HG02884 (cell line): Measurements from ENCODE around the gene HARBI1.
"Not testable (repeated sequence)": the region's sequence is repeated elsewhere in the genome, so short reads cannot be mapped to it uniquely, and the experiment has no call there.

Experiments used
- ATAC-seq: cut with Tn5 transposase; IDR thresholded peaks from one replicate; pipeline ENCODE4 v1.9.1; 2021; ENCODE audit warnings: mild to moderate bottlenecking, moderate library complexity; ENCODE audit not compliant: unreplicated experiment

Gene HARBI1

GRCh38 chr11:46597609-46598219 is 19.3 kb downstream of the HARBI1 start:
- no peak for ATAC-seq

DNA sequence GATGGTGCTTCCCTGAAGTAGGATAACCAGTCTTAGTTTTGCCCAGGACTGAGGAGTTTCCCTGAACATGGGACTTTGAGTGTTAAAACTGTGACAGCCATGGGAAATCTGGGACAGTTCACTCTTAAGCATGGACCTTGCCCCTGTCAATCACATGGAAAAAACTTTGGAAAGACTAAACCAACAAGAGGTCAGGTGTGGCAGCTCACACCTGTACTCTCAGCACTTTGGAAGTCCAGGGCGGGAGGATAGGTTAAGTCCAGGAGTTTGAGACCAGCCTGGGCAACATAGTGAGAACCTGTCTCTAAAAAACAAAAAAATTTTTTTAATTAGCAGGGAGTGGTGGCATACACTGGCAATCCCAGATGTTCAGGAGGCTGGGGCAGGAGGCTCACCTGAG is 19.9 kb downstream of the HARBI1 start:
- ATAC-seq, result no peak

DNA sequence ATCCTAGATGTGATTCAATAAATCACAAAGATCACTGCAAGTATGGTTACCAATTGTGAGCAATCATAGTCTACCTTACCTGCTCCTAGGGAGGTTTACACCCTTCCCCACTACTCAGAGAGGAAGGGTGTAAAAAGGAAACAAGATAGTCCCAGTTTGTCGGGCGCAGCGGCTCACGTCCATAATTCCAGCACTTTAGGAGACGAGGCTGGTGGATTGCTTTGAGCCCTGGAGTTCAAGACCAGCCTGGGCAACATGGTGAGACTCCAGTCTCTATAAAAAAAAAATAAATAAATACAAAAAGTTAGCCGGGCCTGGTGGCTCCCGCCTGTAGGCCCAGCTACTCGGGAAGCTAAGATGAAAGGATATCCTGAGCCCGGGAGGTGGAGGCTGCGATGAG is 22.2 kb downstream of the HARBI1 start:
- no peak for ATAC-seq

DNA sequence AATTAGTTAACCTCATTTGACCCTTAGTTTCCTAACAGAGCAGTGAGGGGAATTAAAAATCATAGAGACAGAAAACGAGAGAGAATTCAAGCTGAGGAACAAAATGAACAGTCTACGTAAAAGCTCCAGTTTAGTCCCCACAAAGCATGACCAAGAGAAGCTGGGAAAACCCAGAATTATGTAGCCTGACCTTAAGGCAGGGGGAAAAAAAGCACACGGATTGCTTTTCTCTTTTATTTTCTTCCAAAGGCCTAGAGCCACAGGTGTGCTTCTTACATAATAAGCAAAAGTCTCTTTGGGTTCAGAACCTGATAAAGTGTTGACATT is 22.7 kb downstream of the HARBI1 start:
- ATAC-seq, result no peak

DNA sequence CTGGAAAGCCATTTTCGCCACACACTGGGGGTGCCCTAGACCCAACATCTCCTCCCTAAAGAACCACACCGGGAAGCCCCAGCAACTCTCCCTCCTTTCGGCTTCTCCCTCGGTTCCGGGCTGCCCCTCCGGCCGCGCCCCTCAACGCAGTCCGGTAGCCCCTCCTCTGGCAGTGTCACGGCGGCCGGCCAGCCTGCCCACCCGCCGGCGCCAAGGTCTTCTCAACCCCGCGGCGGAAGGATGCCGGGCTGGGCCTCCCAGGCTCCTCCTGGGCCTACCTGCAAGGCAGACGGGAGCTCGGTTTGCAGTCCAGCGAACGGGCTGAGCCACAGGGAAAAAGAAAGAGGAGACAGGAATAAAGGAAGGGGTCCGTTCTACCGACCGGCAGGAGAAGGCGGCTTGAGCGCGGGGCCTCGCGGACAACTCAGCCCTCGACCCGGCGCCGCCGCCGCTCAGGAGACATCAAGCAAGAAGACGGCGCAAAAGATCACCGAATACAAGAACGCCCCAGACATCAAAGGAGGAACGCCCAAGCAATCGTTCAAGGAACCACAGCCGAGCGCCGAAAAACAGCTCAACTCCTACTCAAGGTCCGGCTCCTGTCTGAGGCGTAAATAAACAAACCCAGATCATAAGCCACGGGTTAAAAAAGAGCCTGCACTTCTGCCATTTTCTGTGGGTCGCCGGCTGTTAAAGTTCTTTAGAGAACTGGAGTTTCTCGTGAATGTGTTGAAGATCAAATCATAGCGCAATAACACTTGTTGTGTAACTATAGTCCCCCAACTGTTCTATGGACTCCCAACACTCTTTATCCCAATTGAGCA is 23.3 kb downstream of the HARBI1 start, which contains the start of gene AMBRA1:
Gene AMBRA1 (minus strand): TSS at position 474 of the 824 bp plus-strand sequence. CDS start 45,643 bp downstream, outside the sequence.
- peak; percentile 71 for ATAC-seq

GRCh38 chr11:46590740-46591605 is 26.1 kb downstream of the HARBI1 start:
- ATAC-seq, result no peak

GRCh38 chr11:46588915-46589314 is 28.1 kb downstream of the HARBI1 start:
- ATAC-seq, result no peak

GRCh38 chr11:46588131-46588530 is 28.9 kb downstream of the HARBI1 start:
- ATAC-seq, result no peak

GRCh38 chr11:46583513-46583912 is 33.5 kb downstream of the HARBI1 start:
- not testable (repeated sequence) for ATAC-seq

DNA sequence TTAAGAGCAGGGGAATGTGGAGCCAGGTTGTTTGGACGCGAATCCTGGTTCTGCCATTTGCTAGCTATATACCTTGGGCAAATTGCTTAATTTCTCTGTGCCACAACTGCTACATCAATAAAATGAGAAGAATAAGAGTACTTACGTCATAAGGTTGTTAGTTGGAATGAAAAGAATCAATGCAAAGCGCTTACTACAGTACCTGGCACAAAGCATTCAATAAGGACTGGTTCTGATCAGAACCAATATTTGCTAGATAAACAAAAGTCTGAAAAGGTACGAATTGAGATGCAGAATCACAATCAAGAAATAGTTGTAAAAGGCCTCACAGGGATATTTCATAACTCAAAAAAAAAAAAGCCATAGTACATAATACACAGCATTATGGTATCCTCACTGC is 34.4 kb downstream of the HARBI1 start:
- ATAC-seq, result no peak

GRCh38 chr11:46577058-46577457 is 40.0 kb downstream of the HARBI1 start:
- no peak for ATAC-seq

GRCh38 chr11:46574656-46575055 is 42.4 kb downstream of the HARBI1 start:
- ATAC-seq, result no peak

DNA sequence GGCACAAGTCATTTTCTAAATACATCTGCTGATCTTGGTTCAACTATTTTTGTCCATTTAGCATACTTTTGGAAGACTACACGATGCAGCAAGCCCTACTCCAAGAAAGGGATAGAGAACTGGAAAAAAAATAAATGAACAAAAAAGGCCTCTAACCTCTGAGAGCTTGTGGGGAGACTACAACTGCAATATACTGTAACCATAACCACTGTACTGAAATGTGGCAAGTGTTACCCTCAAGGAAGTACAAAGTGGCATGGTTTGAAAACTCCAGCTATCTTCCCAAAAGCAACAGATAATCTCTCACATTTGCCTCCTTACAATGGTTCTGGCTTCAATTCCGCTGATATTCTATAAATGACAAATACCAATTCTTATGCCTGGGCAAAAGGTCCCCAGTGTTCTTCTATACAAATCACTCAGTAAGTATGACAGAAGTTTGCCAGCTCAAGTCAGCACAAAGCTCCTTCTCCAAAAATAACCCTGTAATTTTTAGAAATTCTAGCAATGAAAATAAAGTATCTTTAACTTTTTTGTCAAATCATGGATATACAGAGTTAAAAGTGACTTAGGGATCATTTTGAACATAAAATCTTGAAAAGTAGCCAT is 46.1 kb downstream of the HARBI1 start:
- no peak for ATAC-seq

DNA sequence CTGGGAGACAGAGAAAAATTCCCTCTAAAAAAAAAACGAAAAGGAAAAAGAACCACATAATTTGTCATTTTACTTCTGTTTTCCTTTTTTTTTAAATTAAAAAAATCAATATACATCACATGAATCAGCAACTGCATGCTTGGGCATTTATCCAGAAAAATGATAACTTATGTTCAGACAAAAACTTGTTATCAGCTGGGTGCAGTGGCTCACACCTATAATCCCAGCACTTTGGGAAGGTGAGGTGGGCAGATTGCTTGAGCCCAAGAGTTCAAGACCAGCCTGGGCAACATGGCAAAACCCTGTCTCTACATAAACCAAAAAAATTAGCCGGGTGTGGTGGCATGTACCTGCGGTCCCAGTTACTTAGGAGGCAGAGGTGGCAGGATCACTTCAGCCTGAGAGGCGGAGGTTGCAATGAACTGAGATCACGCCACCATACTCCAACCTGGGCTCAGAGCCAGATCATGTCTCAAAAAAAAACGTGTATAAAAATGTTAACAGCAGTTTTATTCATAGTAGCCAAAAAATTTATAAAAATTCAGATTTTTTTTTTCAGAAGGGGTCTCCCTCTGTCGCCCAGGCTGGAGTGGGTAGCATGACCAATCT is 51.7 kb downstream of the HARBI1 start:
- no peak for ATAC-seq

- ATAC-seq, result no peak
These were observed 52.6 kb downstream of the HARBI1 start for GRCh38 chr11:46564459-46564858.

DNA sequence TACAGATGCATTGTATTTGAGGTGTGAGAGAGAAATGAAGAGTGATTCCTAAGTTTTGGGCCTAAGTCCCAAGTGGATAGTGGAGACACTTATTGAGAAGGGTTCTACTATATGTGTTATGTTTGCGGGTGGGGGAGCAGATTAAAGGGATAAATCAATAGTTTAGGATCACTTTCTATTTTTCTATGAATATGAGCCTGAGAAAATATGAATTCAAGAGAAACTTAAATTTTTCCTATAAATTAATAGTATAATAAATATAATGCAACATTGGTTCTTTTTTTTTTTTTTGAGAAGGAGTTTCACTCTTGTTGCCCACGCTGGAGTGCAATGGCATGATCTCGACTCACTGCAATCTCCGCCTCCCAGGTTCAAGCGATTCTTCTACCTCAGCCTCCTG is 54.5 kb downstream of the HARBI1 start:
- ATAC-seq, result no peak

DNA sequence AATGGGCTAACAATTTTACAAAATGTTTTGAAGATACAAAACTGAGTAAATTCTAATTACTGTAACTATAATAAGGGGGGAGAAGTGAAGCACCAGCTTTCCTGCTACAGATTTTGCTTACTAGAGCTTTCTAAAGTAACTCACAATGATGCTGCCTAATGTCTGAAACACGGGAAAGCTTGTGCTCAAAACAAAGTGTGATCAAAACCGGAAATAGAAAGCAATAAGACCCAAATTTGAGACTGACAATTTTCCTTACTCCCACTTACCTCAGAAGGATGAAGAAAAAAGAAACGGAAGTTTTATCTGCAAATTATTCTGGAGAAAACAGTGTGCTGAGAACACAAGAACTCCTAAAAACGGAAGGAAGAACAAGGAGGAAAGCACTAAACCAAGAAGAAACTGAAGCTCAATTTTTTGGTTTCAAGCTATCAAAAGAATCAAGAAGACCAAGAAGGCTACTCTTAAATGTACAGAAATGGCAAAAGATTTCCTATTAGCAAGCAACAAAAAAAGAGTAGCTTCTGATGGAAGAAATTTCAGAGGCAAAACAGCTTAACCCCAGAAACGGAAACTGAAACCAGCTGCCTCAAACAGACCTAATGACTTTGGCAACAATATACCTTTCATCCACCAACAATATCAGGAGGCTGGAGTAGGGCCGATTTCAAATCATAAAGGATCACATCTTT is 56.6 kb downstream of the HARBI1 start:
- ATAC-seq, result no peak

GRCh38 chr11:46559815-46560214 is 57.2 kb downstream of the HARBI1 start:
- ATAC-seq, result no peak

DNA sequence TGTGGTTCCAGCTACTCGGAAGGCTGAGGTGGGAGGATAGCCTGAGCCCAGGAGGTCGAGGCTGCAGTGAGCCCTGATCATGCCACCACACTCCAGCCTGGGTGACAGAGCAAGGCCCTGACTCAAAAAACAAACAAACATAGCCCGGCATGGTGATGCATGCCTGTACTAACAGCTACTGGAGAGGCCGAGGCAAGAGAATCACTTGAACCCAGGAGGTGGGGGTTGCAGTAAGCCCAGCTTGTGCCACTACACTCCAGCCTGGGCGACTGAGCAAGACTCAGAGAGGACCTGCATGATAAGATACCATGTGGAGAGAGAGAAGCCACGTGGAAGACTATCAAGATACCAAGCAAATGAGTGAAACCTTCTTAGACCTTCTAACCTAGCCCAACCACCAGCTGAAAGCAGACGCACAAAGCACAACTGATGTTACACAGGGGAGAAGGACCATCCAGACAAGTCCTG is 59.3 kb downstream of the HARBI1 start:
- no peak for ATAC-seq
